Measurements from ENCODE around the gene UBE2I. TPM values are rescaled to one million over a fixed set of nuclear protein-coding genes. Genes with fewer than 3 reads are reported as not detected.
A peak's percentile ranks its signal among the peaks of the same experiment; 100 is the strongest.

UBE2I gene
- 253 TPM for polyA plus RNA-seq (2013, experiment 1 of 2)
- 258 TPM for polyA plus RNA-seq (2013, experiment 2 of 2)

- Histone ChIP-seq H2BK12ac (ENCODE audit: low read length) (peak within 1 kb of the TSS; percentile 73), H2BK5ac (ENCODE audit: low read length) (peak within 1 kb of the TSS; percentile 100), H3K27me3 (ENCODE audit: control insufficient read depth in 3 of 3, insufficient read depth in 3 of 3, low read depth in 1 of 3, low read length in 3 of 3) (peaks cover 0 to under 1% (median 0%) of the 10 kb centered on the region in 3 experiments), H3K4me2 (ENCODE audit: insufficient read depth, low read length, poor library complexity, severe bottlenecking) (peak within 1 kb of the TSS; percentile 81), H3K36me3 (replicated peaks in 1 of 2; ENCODE audit: control insufficient read depth in 2 of 2, insufficient read depth in 2 of 2, low read length in 2 of 2) (peaks cover 18 to 39% of the 10 kb centered on the region in 2 donors), H4K91ac (ENCODE audit: low read depth, low read length, poor library complexity) (peak within 1 kb of the TSS; percentile 85), H3K4me3 (ENCODE audit: low read length in 2 of 2) (peak within 1 kb of the TSS; percentile 96 to 99), H2BK15ac (ENCODE audit: low read length) (no peak within 1 kb of the TSS), H3K23ac (ENCODE audit: low read depth, low read length, poor library complexity) (no peak within 1 kb of the TSS), H3K79me1 (ENCODE audit: low read depth, low read length) (peaks cover 14% of the 10 kb centered on the region), H3K9ac (ENCODE audit: low read depth, low read length, poor library complexity) (peak within 1 kb of the TSS; percentile 93), H2BK120ac (ENCODE audit: low read depth, low read length) (peak within 1 kb of the TSS; percentile 87), H3K18ac (ENCODE audit: low read length) (peak within 1 kb of the TSS; percentile 100), H3K27ac (replicated peaks; ENCODE audit: low read length) (peak within 1 kb of the TSS; percentile 97), H4K8ac (ENCODE audit: low read depth, low read length) (no peak within 1 kb of the TSS), H2AFZ (ENCODE audit: low read length) (peak within 1 kb of the TSS; percentile 95), H3K4me1 (ENCODE audit: control insufficient read depth in 2 of 2, insufficient read depth in 1 of 2, low read depth in 1 of 2, low read length in 2 of 2) (peaks cover 12 to 13% of the 10 kb centered on the region in 2 donors), H3K9me3 (replicated peaks in 1 of 2; ENCODE audit: control insufficient read depth in 2 of 2, insufficient read depth in 1 of 2, low read depth in 1 of 2, low read length in 2 of 2) (no peaks in the 10 kb centered on the region), H3K4ac (ENCODE audit: low read length) (no peak within 1 kb of the TSS), H3K14ac (ENCODE audit: low read length) (peak within 1 kb of the TSS; percentile 38), H2AK5ac (ENCODE audit: low read depth, low read length) (peak within 1 kb of the TSS; percentile 70)
- DNase-seq (ENCODE audit: low spot score), result peak; percentile 99
- WGBS, 2 donors (ENCODE audit: extremely low coverage in 2 of 2, insufficient read length in 2 of 2, insufficient replicate concordance in 1 of 2), result no CpG with 5 or more reads among the region's 117 CpGs
Observed at GRCh38 chr16:1308977-1309885, at the start of gene UBE2I. UBE2I (plus strand) TSS chr16:1309636; CDS start chr16:1314031, 4,395 bp downstream.

- H3K23ac ChIP-seq (ENCODE audit: low read depth, low read length, poor library complexity), result peak overlapping the region; percentile 80
- peaks cover 0 to 5% of the 10 kb centered on the region in 2 donors for H3K9me3 ChIP-seq (replicated peaks in 1 of 2; ENCODE audit: control insufficient read depth in 2 of 2, insufficient read depth in 1 of 2, low read depth in 1 of 2, low read length in 2 of 2)
- no peak overlapping the region for H2BK12ac ChIP-seq (ENCODE audit: low read length)
- H2BK15ac ChIP-seq (ENCODE audit: low read length), result peak overlapping the region; percentile 85
- peak overlapping the region; percentile 82 for H3K14ac ChIP-seq (ENCODE audit: low read length)
- DNase-seq (ENCODE audit: low spot score), result no peak
- WGBS, 2 donors (ENCODE audit: extremely low coverage in 2 of 2, insufficient read length in 2 of 2, insufficient replicate concordance in 1 of 2), result no CpG with 5 or more reads among the region's 11 CpGs
- no peak overlapping the region for H3K4ac ChIP-seq (ENCODE audit: low read length)
- no peak overlapping the region for H3K4me3 ChIP-seq (ENCODE audit: low read length in 2 of 2)
- H3K4me1 ChIP-seq (ENCODE audit: control insufficient read depth in 2 of 2, insufficient read depth in 1 of 2, low read depth in 1 of 2, low read length in 2 of 2), result peaks cover 0 to 2% of the 10 kb centered on the region in 2 donors
- H3K4me2 ChIP-seq (ENCODE audit: insufficient read depth, low read length, poor library complexity, severe bottlenecking), result no peak overlapping the region
- H3K36me3 ChIP-seq (replicated peaks in 1 of 2; ENCODE audit: control insufficient read depth in 2 of 2, insufficient read depth in 2 of 2, low read length in 2 of 2), result no peaks in the 10 kb centered on the region
- peak overlapping the region; percentile 92 for H2AK5ac ChIP-seq (ENCODE audit: low read depth, low read length)
- no peak overlapping the region for H2AFZ ChIP-seq (ENCODE audit: low read length)
- peak overlapping the region; percentile 13 for H2BK5ac ChIP-seq (ENCODE audit: low read length)
- H3K27me3 ChIP-seq (ENCODE audit: control insufficient read depth in 3 of 3, insufficient read depth in 3 of 3, low read depth in 1 of 3, low read length in 3 of 3), result peaks cover 11 to 58% (median 38%) of the 10 kb centered on the region in 3 experiments
- H3K79me1 ChIP-seq (ENCODE audit: low read depth, low read length), result peaks cover 4% of the 10 kb centered on the region
- H3K27ac ChIP-seq (replicated peaks; ENCODE audit: low read length), result no peak overlapping the region
- H3K9ac ChIP-seq (ENCODE audit: low read depth, low read length, poor library complexity), result peak overlapping the region; percentile 44
- H3K18ac ChIP-seq (ENCODE audit: low read length), result no peak overlapping the region
- H4K8ac ChIP-seq (ENCODE audit: low read depth, low read length), result no peak overlapping the region
- H2BK120ac ChIP-seq (ENCODE audit: low read depth, low read length), result no peak overlapping the region
- H4K91ac ChIP-seq (ENCODE audit: low read depth, low read length, poor library complexity), result no peak overlapping the region
Observed at GRCh38 chr16:1259760-1260068, 49.7 kb upstream of the UBE2I start.

- Histone ChIP-seq H3K79me1 (ENCODE audit: low read depth, low read length) (peaks cover 4% of the 10 kb centered on the region), H3K4ac (ENCODE audit: low read length) (no peak overlapping the region), H2BK120ac (ENCODE audit: low read depth, low read length) (no peak overlapping the region), H2BK12ac (ENCODE audit: low read length) (peak overlapping the region; percentile 58), H3K27ac (replicated peaks; ENCODE audit: low read length) (no peak overlapping the region), H3K18ac (ENCODE audit: low read length) (peak overlapping the region; percentile 13), H3K9ac (ENCODE audit: low read depth, low read length, poor library complexity) (no peak overlapping the region), H3K4me3 (ENCODE audit: low read length in 2 of 2) (no peak overlapping the region), H3K4me1 (ENCODE audit: control insufficient read depth in 2 of 2, insufficient read depth in 1 of 2, low read depth in 1 of 2, low read length in 2 of 2) (peaks cover 0 to 2% of the 10 kb centered on the region in 2 donors), H2BK15ac (ENCODE audit: low read length) (peak overlapping the region; percentile 37), H4K91ac (ENCODE audit: low read depth, low read length, poor library complexity) (no peak overlapping the region), H3K36me3 (replicated peaks in 1 of 2; ENCODE audit: control insufficient read depth in 2 of 2, insufficient read depth in 2 of 2, low read length in 2 of 2) (no peaks in the 10 kb centered on the region), H3K4me2 (ENCODE audit: insufficient read depth, low read length, poor library complexity, severe bottlenecking) (no peak overlapping the region), H3K27me3 (ENCODE audit: control insufficient read depth in 3 of 3, insufficient read depth in 3 of 3, low read depth in 1 of 3, low read length in 3 of 3) (peaks cover 11 to 58% (median 38%) of the 10 kb centered on the region in 3 experiments), H3K9me3 (replicated peaks in 1 of 2; ENCODE audit: control insufficient read depth in 2 of 2, insufficient read depth in 1 of 2, low read depth in 1 of 2, low read length in 2 of 2) (peaks cover 0 to 9% of the 10 kb centered on the region in 2 donors), H4K8ac (ENCODE audit: low read depth, low read length) (no peak overlapping the region), H3K14ac (ENCODE audit: low read length) (peak overlapping the region; percentile 82), H3K23ac (ENCODE audit: low read depth, low read length, poor library complexity) (peak overlapping the region; percentile 80), H2BK5ac (ENCODE audit: low read length) (peak overlapping the region; percentile 13), H2AK5ac (ENCODE audit: low read depth, low read length) (peak overlapping the region; percentile 92), H2AFZ (ENCODE audit: low read length) (no peak overlapping the region)
- no CpG with 5 or more reads among the region's 36 CpGs for WGBS, 2 donors (ENCODE audit: extremely low coverage in 2 of 2, insufficient read length in 2 of 2, insufficient replicate concordance in 1 of 2)
- DNase-seq (ENCODE audit: low spot score), result no peak
Observed at GRCh38 chr16:1260101-1260680, 49.2 kb upstream of the UBE2I start.

Measured in neuronal stem cell (in vitro differentiated cells).